ENCODE measurements around the gene OARD1.

- TF ChIP-seq EZH2 (IDR thresholded peaks at IDR 0.05; ENCODE audit: insufficient read depth, poor library complexity, severe bottlenecking) (no peak), EZH2phosphoT487 (IDR thresholded peaks at IDR 0.05; ENCODE audit: insufficient read depth, low read depth) (no peak)
Observed at GRCh38 chr6:41093729-41094128, 21.6 kb upstream of the OARD1 start.

Data from GM23248 (cell line).